K562 (cell line): ENCODE data around the gene SHB. TPM values are rescaled to one million over a fixed set of nuclear protein-coding genes. Genes with fewer than 3 reads are reported as not detected.

Experiments used
- ADNP ChIP-seq: fragments of 200-800 bp; sonication (Bioruptor generic); IDR thresholded peaks from 2 replicates; pipeline ENCODE4 v1.6.1; 2016; ENCODE audit warnings: missing genetic modification characterization, missing compliant biosample characterization
- CAMTA2 ChIP-seq: fragments of 250-450 bp; sonication (Bioruptor Pico); conservative IDR thresholded peaks from 2 replicates; pipeline ENCODE4 v1.5.1; 2022
- CBFA2T2 ChIP-seq: fragments of 450-650 bp; conservative IDR thresholded peaks from 2 replicates; pipeline ENCODE4 v1.6.1; 2017; ENCODE audit warnings: mild to moderate bottlenecking
- CREB1 ChIP-seq, 2 experiments: sonication (generic) in 1 of 2; formaldehyde crosslinking in 1 of 2; IDR thresholded peaks; 2 replicates each; pipeline versions ENCODE4 v1.6.1 to v1.8.0; 2012 to 2022; ENCODE audit warnings: inconsistent platforms in 1 of 2, mild to moderate bottlenecking in 1 of 2, missing genetic modification reagents in 1 of 2, moderate library complexity in 1 of 2
- ESRRA ChIP-seq: fragments of 450-650 bp; IDR thresholded peaks from 2 replicates; pipeline ENCODE4 v1.6.1; 2014; ENCODE audit warnings: low read depth, mild to moderate bottlenecking, moderate library complexity, borderline replicate concordance
- FOSL1 ChIP-seq: fragments of 200-800 bp; sonication (Bioruptor generic); conservative IDR thresholded peaks from 2 replicates; pipeline ENCODE4 v1.6.1; 2016; ENCODE audit warnings: missing genetic modification characterization, missing compliant biosample characterization
- HMBOX1 ChIP-seq: sonication (generic); IDR thresholded peaks from 2 replicates; pipeline ENCODE4 v1.6.1; 2016
- JUND ChIP-seq, 2 experiments: IDR thresholded peaks; 2 replicates in 1 of 2; 3 replicates in 1 of 2; pipeline ENCODE4 v1.6.1; 2011; ENCODE audit warnings: borderline replicate concordance in 2 of 2, low read depth in 2 of 2, low read length in 2 of 2, improper control_type of control experiment in 1 of 2, missing biosample characterization in 1 of 2, missing genetic modification characterization in 1 of 2, missing genetic modification reagents in 1 of 2
- MAFG ChIP-seq: fragments of 450-650 bp; conservative IDR thresholded peaks from 2 replicates; pipeline ENCODE4 v1.6.1; 2016; ENCODE audit warnings: missing genetic modification characterization, missing compliant biosample characterization
- MECOM ChIP-seq: fragments of 250-450 bp; sonication (Bioruptor Pico); IDR thresholded peaks from 2 replicates; pipeline ENCODE4 v1.8.0; 2022; ENCODE audit warnings: inconsistent platforms
- MLLT1 ChIP-seq, 2 experiments: fragments of 450-650 bp; IDR thresholded peaks; 2 replicates each; pipeline ENCODE4 v1.6.1; 2016
- NFE2 ChIP-seq: IDR thresholded peaks from 2 replicates; pipeline ENCODE4 v1.6.1; 2014; ENCODE audit warnings: antibody characterized with exemption, low read depth
- PML ChIP-seq: IDR thresholded peaks from 2 replicates; pipeline ENCODE4 v1.6.1; 2012; ENCODE audit warnings: low read length, inconsistent platforms
- SMARCE1 ChIP-seq: fragments of 450-650 bp; IDR thresholded peaks from 2 replicates; pipeline ENCODE4 v1.7.1; 2016; ENCODE audit warnings: mild to moderate bottlenecking
- SMC3 ChIP-seq: conservative IDR thresholded peaks from 2 replicates; pipeline ENCODE4 v1.6.1; 2011; ENCODE audit warnings: low read depth, low read length, improper control_type of control experiment; ENCODE audit not compliant: insufficient read depth
- YY1 ChIP-seq, 3 experiments: IDR thresholded peaks; 2 replicates each; pipeline ENCODE4 v1.6.1; 2011; ENCODE audit warnings: low read length in 2 of 3, mild to moderate bottlenecking in 2 of 3, moderate library complexity in 2 of 3, borderline replicate concordance in 1 of 3, control low read depth in 1 of 3, low read depth in 1 of 3; ENCODE audit not compliant: insufficient read depth in 3 of 3, insufficient replicate concordance in 2 of 3, control insufficient read depth in 1 of 3, insufficient read length in 1 of 3; ENCODE audit errors: extremely low read depth in 1 of 3
- ZNF143 ChIP-seq: sonication (generic); formaldehyde crosslinking; IDR thresholded peaks from 2 replicates; pipeline ENCODE4 v1.9.0; 2022; ENCODE audit warnings: mild to moderate bottlenecking, missing genetic modification reagents
- ZNF146 ChIP-seq: IDR thresholded peaks from one replicate; pipeline ENCODE4 v1.6.1; 2018; ENCODE audit warnings: missing compliant biosample characterization; ENCODE audit not compliant: unreplicated experiment
- ZNF316 ChIP-seq: fragments of 450-650 bp; IDR thresholded peaks from 2 replicates; pipeline ENCODE4 v1.6.1; 2016
- ZNF436 ChIP-seq: fragments of 250-450, 450-650 bp; sonication (Bioruptor Pico); formaldehyde crosslinking; IDR thresholded peaks from 2 replicates; pipeline ENCODE4 v1.7.0; 2020; ENCODE audit warnings: mild to moderate bottlenecking
- polyA plus RNA-seq, 8 experiments: library from polyadenylated mRNA; depleted of rRNA in 4 of 8; stranded (reverse) in 5 of 8; unstranded in 3 of 8; fragments of >200 nt; fragmentation: Nextera tagmentation in 2 of 8; fragmentation: Illumina TruSeq in 1 of 8; extraction: Ambion mirVana in 2 of 8; extraction: Trizol in 1 of 8; gene quantifications; 2 replicates each; pipeline versions ENCODE4 v1.2.1 to v1.2.3, GENCODE V29; 2011 to 2014; ENCODE audit warnings: inconsistent platforms in 1 of 8, missing spikeins in 1 of 8
- total RNA-seq, 7 experiments: library from RNA; depleted of rRNA in 6 of 7; stranded (reverse); fragments of >200 nt in 6 of 7; fragmentation: Illumina TruSeq in 2 of 7; extraction: Trizol in 2 of 7; gene quantifications; 2 replicates each; pipeline versions ENCODE4 v1.2.1 to v1.2.3, GENCODE V29; 2011 to 2021; ENCODE audit warnings: low replicate concordance in 1 of 7
- TF ChIP-seq, protein P1 (sequence below): fragments of 250-450 bp; sonication (Bioruptor Pico); IDR thresholded peaks from 2 replicates; pipeline ENCODE4 v1.4.0; 2020; ENCODE audit warnings: mild to moderate bottlenecking, moderate library complexity

SHB gene
- total and polyA plus RNA-seq, 9 of the 15 experiments (the other 6 are each of a cell fraction or from before 2014, with no cell fraction given) = 0.78 to 16.0 (median 5.3) TPM

DNA sequence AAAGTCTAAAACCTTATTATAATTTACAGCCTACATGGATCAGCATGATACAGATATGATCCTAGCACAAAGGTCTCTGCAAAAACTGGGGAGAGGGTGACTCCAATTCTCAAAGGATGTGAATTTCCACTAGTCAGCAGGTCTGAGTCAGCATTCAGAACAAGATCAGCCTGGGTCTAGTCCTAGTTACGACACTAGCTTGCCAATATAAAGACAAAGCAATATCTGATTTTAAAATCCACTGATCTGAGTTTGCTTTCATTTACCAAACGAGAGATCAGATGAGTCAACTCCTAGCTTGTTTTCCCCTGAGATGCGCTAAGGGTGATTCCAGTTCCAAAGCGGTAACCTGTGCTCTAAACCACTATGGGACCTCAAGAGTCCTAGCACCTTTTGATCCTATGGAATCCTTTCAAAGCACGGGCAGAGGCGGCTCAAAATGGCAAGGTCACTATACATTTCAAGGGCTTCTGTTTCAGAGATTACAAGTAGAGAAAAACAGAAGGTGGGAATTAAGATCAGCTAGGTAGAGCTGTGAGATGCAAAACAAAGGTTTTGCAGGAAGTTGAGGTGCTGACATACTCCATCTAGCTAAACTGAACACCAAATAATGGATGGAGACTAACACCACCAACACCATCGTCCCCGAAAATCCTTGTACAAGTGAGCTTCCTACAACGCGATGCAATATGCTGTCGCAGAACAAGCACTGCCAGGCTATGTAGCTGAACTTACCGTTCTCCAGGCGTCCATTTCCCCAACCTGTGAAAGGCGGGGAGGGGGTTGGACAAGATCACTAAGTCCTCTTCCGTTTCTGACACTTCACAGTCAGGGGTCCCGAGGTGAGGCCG, 166.0 kb downstream of the SHB start (continued):
- TF ChIP-seq MLLT1 (IDR thresholded peaks at IDR 0.05) = peak in 1 of 2 experiments; percentile 6; a peak in 1 of 4 replicates
- TF ChIP-seq ZNF316 = peak; percentile 99
- no peak for TF ChIP-seq ADNP
- peak; percentile 96 for TF ChIP-seq HMBOX1
- TF ChIP-seq YY1 (IDR thresholded peaks at IDR 0.05; ENCODE audit: borderline replicate concordance in 1 of 3, control insufficient read depth in 1 of 3, extremely low read depth in 1 of 3, insufficient read depth in 3 of 3, insufficient read length in 1 of 3, insufficient replicate concordance in 2 of 3, low read depth in 1 of 3, low read length in 2 of 3) = peak in 1 of 3 experiments; percentile 51
- no peak for TF ChIP-seq ZNF436 (CRISPR knock-in tag)
- peak; percentile 73; the same call in 1 of the 2 replicates for TF ChIP-seq NFE2
- 0 out of 2 replicates have a peak, but pooled peaks have one; percentile 15 for TF ChIP-seq CREB1 (IDR thresholded peaks at IDR 0.05)
- TF ChIP-seq CREB1 (CRISPR knock-in tag; IDR thresholded peaks at IDR 0.05) = no peak
- TF ChIP-seq, protein P1, sequence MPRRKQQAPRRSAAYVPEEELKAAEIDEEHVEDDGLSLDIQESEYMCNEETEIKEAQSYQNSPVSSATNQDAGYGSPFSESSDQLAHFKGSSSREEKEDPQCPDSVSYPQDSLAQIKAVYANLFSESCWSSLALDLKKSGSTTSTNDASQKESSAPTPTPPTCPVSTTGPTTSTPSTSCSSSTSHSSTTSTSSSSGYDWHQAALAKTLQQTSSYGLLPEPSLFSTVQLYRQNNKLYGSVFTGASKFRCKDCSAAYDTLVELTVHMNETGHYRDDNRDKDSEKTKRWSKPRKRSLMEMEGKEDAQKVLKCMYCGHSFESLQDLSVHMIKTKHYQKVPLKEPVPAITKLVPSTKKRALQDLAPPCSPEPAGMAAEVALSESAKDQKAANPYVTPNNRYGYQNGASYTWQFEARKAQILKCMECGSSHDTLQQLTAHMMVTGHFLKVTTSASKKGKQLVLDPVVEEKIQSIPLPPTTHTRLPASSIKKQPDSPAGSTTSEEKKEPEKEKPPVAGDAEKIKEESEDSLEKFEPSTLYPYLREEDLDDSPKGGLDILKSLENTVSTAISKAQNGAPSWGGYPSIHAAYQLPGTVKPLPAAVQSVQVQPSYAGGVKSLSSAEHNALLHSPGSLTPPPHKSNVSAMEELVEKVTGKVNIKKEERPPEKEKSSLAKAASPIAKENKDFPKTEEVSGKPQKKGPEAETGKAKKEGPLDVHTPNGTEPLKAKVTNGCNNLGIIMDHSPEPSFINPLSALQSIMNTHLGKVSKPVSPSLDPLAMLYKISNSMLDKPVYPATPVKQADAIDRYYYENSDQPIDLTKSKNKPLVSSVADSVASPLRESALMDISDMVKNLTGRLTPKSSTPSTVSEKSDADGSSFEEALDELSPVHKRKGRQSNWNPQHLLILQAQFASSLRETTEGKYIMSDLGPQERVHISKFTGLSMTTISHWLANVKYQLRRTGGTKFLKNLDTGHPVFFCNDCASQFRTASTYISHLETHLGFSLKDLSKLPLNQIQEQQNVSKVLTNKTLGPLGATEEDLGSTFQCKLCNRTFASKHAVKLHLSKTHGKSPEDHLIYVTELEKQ (CRISPR knock-in tag) = no peak
- peak; percentile 47; the same call in 1 of the 2 replicates for TF ChIP-seq JUND (IDR thresholded peaks at IDR 0.05; ENCODE audit: borderline replicate concordance, low read depth, low read length)
- peak; percentile 51; the same call in 2 of the 3 replicates for TF ChIP-seq JUND (tag; IDR thresholded peaks at IDR 0.05; ENCODE audit: borderline replicate concordance, low read depth, low read length)
- no peak for TF ChIP-seq CBFA2T2
- TF ChIP-seq PML = 0 out of 2 replicates have a peak, but pooled peaks have one; percentile 26
- peak; percentile 23; the same call in 1 of the 2 replicates for TF ChIP-seq SMARCE1
- no peak for TF ChIP-seq ESRRA
- no peak for TF ChIP-seq SMC3
- no peak for TF ChIP-seq MECOM (CRISPR knock-in tag)
- no peak for TF ChIP-seq ZNF146 (CRISPR knock-in tag)
- TF ChIP-seq MAFG (tag) = peak; percentile 95
- TF ChIP-seq ZNF143 = 0 out of 2 replicates have a peak, but pooled peaks have one; percentile 27
- TF ChIP-seq CAMTA2 = no peak
- peak; percentile 48; the same call in 1 of the 2 replicates for TF ChIP-seq FOSL1 (tag)
